ENCODE measurements around the gene AVEN.

AVEN gene

GRCh38 chr15:34076785-34077184, 37.8 kb upstream of the AVEN start:
- H3K27me3 ChIP-seq (ENCODE audit: control insufficient read depth, insufficient read depth, low read length), result no peaks in the 10 kb centered on the region
- no peaks in the 10 kb centered on the region for H3K4me1 ChIP-seq
- no peak overlapping the region for H3K4me2 ChIP-seq (ENCODE audit: low read length)
- H3K27ac ChIP-seq, result no peak overlapping the region
- H3K79me2 ChIP-seq, result no peaks in the 10 kb centered on the region
- H3K9ac ChIP-seq, result no peak overlapping the region
- H2AFZ ChIP-seq, result no peak overlapping the region
- H3K9me3 ChIP-seq (ENCODE audit: control insufficient read depth, low read length), result no peaks in the 10 kb centered on the region
- no peak overlapping the region for H3K4me3 ChIP-seq (ENCODE audit: low read depth, low read length)
- no peaks in the 10 kb centered on the region for H3K36me3 ChIP-seq (ENCODE audit: control insufficient read depth, insufficient read depth, low read length)
- TF ChIP-seq CTCF (IDR thresholded peaks at IDR 0.05), result no peak

GRCh38 chr15:34070003-34070402, 31.0 kb upstream of the AVEN start:
- no peaks in the 10 kb centered on the region for H3K9me3 ChIP-seq (ENCODE audit: control insufficient read depth, low read length)
- H3K4me3 ChIP-seq (ENCODE audit: low read depth, low read length), result no peak overlapping the region
- no peak overlapping the region for H3K4me2 ChIP-seq (ENCODE audit: low read length)
- H3K27me3 ChIP-seq (ENCODE audit: control insufficient read depth, insufficient read depth, low read length), result no peaks in the 10 kb centered on the region
- no peak for TF ChIP-seq CTCF (IDR thresholded peaks at IDR 0.05)
- H3K79me2 ChIP-seq, result no peaks in the 10 kb centered on the region
- H3K9ac ChIP-seq, result no peak overlapping the region
- no peaks in the 10 kb centered on the region for H3K4me1 ChIP-seq
- no peaks in the 10 kb centered on the region for H3K36me3 ChIP-seq (ENCODE audit: control insufficient read depth, insufficient read depth, low read length)
- no peak overlapping the region for H2AFZ ChIP-seq
- no peak overlapping the region for H3K27ac ChIP-seq

GRCh38 chr15:34065941-34066340, 26.9 kb upstream of the AVEN start:
- Histone ChIP-seq H2AFZ (no peak overlapping the region), H3K4me3 (ENCODE audit: low read depth, low read length) (no peak overlapping the region), H3K9ac (no peak overlapping the region), H3K4me2 (ENCODE audit: low read length) (no peak overlapping the region), H3K27me3 (ENCODE audit: control insufficient read depth, insufficient read depth, low read length) (no peaks in the 10 kb centered on the region), H3K9me3 (ENCODE audit: control insufficient read depth, low read length) (no peaks in the 10 kb centered on the region), H3K79me2 (no peaks in the 10 kb centered on the region), H3K4me1 (no peaks in the 10 kb centered on the region), H3K36me3 (ENCODE audit: control insufficient read depth, insufficient read depth, low read length) (no peaks in the 10 kb centered on the region), H3K27ac (no peak overlapping the region)
- TF ChIP-seq CTCF (IDR thresholded peaks at IDR 0.05), result no peak

GRCh38 chr15:34065261-34065660, 26.3 kb upstream of the AVEN start:
- H3K4me1 ChIP-seq, result no peaks in the 10 kb centered on the region
- H3K27ac ChIP-seq, result no peak overlapping the region
- no peaks in the 10 kb centered on the region for H3K79me2 ChIP-seq
- H3K4me2 ChIP-seq (ENCODE audit: low read length), result no peak overlapping the region
- no peak overlapping the region for H2AFZ ChIP-seq
- no peak for TF ChIP-seq CTCF (IDR thresholded peaks at IDR 0.05)
- H3K36me3 ChIP-seq (ENCODE audit: control insufficient read depth, insufficient read depth, low read length), result no peaks in the 10 kb centered on the region
- no peaks in the 10 kb centered on the region for H3K27me3 ChIP-seq (ENCODE audit: control insufficient read depth, insufficient read depth, low read length)
- no peak overlapping the region for H3K9ac ChIP-seq
- H3K4me3 ChIP-seq (ENCODE audit: low read depth, low read length), result no peak overlapping the region
- no peaks in the 10 kb centered on the region for H3K9me3 ChIP-seq (ENCODE audit: control insufficient read depth, low read length)

- H3K36me3 ChIP-seq (ENCODE audit: control insufficient read depth, insufficient read depth, low read length), result no peaks in the 10 kb centered on the region
- H3K79me2 ChIP-seq, result no peaks in the 10 kb centered on the region
- H3K4me2 ChIP-seq (ENCODE audit: low read length), result no peak overlapping the region
- H3K4me1 ChIP-seq, result no peaks in the 10 kb centered on the region
- H2AFZ ChIP-seq, result no peak overlapping the region
- no peak overlapping the region for H3K4me3 ChIP-seq (ENCODE audit: low read depth, low read length)
- TF ChIP-seq CTCF (IDR thresholded peaks at IDR 0.05), result no peak
- H3K27me3 ChIP-seq (ENCODE audit: control insufficient read depth, insufficient read depth, low read length), result no peaks in the 10 kb centered on the region
- H3K27ac ChIP-seq, result no peak overlapping the region
- H3K9ac ChIP-seq, result no peak overlapping the region
- H3K9me3 ChIP-seq (ENCODE audit: control insufficient read depth, low read length), result no peaks in the 10 kb centered on the region
Measured at GRCh38 chr15:34064438-34064837, 25.4 kb upstream of the AVEN start.

Measured in parathyroid adenoma (tissue), 2 donors.